ENCODE data around the gene DUS2.
A peak's percentile ranks its signal among the peaks of the same experiment; 100 is the strongest.
"Not testable (repeated sequence)": the region's sequence is repeated elsewhere in the genome, so short reads cannot be mapped to it uniquely, and the experiment has no call there.

DUS2 gene

DNA sequence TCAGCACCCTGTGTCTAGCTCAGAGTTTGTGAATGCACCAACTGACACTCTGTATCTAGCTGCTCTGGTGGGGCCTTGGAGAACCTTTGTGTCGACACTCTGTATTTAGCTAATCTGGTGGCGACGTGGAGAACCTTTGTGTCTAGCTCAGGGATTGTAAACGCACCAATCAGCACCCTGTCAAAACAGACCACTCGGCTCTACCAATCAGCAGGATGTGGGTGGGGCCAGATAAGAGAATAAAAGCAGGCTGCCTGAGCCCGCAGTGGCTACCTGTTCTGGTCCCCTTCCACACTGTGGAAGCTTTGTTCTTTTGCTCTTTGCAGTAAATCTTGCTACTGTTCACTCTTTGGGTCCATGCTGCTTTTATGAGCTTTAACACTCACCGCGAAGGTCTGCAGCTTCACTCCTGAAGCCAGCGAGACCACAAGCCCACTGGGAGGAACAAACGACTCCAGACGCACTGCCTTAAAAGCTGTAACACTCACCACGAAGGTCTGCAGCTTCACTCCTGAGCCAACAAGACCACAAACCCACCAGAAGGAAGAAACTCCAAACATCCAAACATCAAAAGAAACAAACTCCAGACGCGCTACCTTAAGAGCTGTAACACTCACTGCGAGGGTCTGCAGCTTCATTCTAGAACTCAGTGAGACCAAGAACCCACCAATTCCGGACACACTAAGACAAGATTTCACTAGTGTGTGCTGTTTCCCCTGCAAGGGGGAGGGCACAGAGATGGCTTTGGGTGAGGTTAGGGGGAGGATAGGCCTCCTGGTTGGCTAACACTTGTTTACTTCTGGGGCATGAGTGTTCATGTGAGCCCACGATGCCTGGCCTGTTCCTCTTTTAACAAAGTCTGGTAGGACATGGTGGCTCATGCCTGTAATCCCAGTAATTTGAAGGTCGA is 24.1 kb upstream of the DUS2 start, which contains the start of gene DPEP2:
Gene DPEP2, minus strand, starts transcription at position 706 of the 910 bp plus-strand sequence. CDS start 6,272 bp downstream, outside the sequence.
- not testable (repeated sequence) for DNase-seq

DNA sequence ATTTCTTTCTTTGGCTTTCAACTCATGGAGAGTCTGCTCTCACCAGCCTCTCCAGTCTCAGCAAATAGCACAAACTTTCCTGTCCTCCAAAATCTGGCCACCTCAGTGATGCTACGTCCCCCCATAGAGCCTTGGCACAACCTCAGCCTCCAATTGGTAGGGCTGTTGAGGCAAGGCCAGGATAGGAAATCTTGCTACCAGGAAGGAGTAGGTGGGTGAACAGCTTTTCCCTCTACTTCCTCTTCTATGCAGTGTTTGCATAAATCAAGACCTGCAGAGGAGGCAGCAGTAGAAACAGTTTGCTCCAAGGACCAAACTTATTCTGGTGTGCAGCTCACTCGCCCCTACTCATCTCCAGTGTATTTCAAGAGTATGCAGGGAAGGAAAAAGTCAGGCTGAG is 23.1 kb upstream of the DUS2 start:
- DNase-seq = no peak

GRCh38 chr16:68000450-68000849 is 22.6 kb upstream of the DUS2 start:
- DNase-seq = no peak

DNA sequence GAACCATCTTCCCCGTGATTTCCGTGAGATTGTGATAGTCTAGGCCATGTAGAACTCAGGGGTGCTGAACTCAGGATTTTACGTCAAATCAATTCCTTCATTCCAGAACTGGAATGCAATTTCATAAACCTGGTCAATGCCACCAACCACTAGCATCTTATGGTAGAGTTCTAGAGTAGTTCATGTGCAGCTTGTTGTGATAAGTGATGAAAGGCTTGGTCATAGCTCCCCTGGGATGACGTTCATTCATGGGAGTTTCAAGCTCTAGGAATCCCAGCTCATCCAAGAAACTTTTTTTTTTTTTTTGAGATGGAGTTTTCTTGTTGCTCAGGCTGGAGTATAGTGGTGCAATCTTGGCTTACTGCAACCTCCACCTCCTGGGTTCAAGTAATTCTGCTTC is 20.1 kb upstream of the DUS2 start:
- DNase-seq = no peak

DNA sequence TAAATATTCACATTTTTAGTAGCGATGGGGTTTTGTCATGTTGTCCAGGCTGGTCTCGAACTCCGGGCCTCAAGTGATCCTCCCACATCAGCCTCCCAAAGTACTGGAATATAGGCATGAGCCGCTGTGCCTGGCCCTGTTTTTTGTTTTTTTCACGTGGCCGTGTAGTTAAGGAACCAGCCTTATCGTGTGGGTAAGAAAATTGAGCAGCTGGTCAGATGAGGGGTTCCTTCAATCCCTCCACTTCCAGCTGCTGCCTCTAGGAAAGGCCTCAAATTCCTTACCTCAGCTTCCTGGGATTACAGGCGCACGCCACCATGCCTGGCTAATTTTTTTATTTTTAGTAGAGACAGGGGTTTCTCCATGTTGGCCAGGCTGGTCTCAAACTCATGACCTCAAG is 17.9 kb upstream of the DUS2 start:
- DNase-seq = no peak

GRCh38 chr16:68005786-68006286 is 17.2 kb upstream of the DUS2 start:
- peak; percentile 75 for DNase-seq

GRCh38 chr16:68009157-68009735 is 13.8 kb upstream of the DUS2 start:
- DNase-seq = no peak

DNA sequence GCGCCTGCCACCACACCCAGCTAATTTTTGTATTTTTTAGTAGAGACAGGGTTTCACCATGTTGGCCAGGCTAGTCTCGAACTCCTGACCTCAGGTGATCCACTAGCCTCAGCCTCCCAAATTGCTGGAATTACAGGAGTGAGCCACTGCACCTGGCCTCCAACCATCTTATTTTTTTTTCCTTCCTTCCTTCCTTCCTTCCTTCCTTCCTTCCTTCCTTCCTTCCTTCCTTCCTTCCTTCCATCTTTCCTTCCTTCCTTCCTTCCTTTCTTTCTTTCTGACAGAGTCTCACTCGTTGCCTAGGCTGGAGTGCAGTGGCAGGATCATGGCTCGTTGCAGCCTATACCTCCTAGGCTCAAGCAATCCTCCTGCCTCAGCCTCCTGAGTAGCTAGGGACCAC is 13.2 kb upstream of the DUS2 start:
- DNase-seq = not testable (repeated sequence)

GRCh38 chr16:68013440-68013839 is 9.6 kb upstream of the DUS2 start:
- DNase-seq = no peak

DNA sequence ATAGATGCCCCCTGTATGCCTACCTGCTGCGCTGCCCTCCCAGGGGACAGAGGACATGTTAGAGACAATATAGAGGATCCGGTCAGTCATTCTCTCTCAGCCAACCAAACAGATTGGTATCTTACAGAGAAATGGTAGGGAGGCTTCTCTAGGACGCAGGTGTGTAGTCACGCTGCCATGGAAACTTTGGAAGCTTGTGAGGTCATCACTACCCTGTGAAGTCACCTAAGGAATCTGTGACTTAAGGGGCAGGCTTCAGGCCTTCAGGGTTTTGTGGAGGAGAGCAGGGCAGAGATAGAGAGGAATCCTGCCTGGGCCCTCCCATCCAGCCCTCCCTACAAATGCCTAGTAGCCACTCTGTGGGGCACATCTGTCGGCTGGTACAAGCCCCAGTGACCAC is 7.4 kb upstream of the DUS2 start, which contains the start of gene DPEP2NB:
Gene DPEP2NB, minus strand, starts transcription at position 231 of the 400 bp plus-strand sequence. Its CDS starts 141 bp downstream, at position 90.
- no peak for DNase-seq

GRCh38 chr16:68019167-68019680 is 3.9 kb upstream of the DUS2 start:
- no peak for DNase-seq

- no peak for DNase-seq
Observed at GRCh38 chr16:68021490-68021889, 1.6 kb upstream of the DUS2 start.

- DNase-seq = no peak
Observed at GRCh38 chr16:68022278-68022727, 781 bp upstream of the DUS2 start.

DNA sequence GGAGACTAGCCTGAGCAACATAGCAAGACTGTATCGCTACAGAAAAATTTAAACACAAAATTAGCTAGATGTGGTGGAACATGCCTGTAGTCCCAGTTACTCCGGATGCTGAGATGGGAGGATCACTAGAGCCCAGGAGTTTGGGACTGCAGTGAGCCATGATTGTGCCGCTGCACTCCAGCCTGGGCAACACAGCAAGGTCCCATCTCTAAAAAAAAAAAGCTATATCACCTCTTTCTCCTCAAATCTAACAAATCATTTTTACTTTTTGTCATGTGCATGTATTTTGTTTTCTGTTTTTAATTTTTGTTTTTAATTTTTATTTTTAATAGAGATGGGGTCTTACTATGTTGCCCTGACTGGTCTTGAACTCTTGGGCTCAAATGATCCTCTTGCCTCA is 5.9 kb downstream of the DUS2 start:
- DNase-seq = no peak

DNA sequence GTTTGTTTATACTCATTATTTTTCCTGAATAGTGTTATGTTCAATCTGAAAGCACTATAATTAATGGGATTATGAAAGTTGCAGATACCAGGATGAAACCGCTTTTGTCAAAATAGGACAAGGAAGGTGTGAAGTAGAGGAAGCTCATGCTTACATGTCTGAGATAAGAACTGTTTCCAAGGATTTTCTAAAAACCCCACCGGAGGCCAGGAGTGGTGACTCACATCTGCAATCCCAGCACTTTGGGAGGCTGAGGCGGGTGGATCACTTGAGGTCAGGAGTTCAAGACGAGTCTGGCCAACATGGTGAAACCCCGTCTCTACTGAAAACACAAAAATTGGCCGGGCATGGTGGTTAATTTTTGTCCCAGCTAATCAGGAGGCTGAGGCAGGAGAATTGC is 7.0 kb downstream of the DUS2 start:
- not testable (repeated sequence) for DNase-seq

DNA sequence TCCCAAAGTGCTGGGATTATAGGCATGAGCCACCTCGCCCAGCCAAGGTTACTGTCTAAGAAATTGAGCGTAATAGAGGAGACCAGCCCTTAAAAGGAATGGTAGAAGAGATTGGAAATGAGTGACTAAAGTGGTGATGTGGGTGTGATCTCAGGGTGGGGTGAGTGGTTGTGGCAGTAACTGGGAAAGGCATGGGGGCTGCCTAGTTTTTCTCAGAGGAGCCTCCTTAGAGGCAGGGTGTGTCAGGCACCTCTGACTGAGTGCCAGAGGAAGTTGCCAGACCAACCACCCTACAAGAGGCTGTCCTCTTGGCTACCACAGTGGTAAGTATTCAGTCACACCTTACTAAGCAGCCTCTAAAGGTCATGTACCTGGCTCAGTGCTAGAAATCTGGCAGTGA is 8.9 kb downstream of the DUS2 start:
- DNase-seq = no peak

DNA sequence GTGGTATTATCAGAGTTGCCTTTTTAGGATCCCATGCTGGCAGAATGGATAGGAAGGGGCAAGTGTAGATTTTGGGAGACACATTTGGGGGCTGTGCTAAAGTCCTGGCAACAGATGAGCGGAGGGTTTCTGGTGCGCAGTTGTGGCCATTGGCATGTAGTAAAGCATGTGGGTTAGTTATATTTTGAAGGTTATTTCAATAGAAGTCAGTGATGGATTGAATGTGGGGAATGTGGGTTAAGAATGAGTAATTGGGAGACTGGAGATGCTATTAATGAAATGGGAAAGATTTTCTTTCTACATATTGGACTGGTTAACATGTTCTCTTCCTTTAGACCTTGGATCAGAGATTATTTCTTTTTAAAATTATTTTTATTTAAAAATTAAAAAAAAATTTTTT is 10.0 kb downstream of the DUS2 start:
- no peak for DNase-seq

GRCh38 chr16:68035227-68035626 is 12.1 kb downstream of the DUS2 start:
- DNase-seq = no peak

GRCh38 chr16:68037841-68038597 is 14.9 kb downstream of the DUS2 start:
- DNase-seq = no peak

GRCh38 chr16:68040506-68041288 is 17.6 kb downstream of the DUS2 start:
- peak; percentile 93 for DNase-seq

DNA sequence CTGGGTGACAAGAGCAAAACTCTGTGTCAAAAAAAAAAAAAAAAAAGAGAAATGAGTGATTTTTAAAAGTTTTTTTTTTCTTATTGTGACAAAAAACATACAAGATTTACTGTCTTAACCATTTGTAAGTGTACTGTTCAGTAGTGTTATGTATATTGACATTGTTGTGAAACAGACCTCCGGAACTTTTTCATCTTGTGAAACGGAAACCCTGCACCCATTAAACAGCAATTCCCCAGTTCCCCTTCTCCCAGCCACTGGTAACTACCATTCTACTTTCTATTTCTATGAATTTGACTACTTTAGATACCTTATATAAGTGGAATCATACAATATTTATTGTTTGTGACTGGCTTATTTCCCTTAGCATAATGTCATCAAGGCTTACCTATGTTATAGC is 18.7 kb downstream of the DUS2 start:
- no peak for DNase-seq

- no peak for DNase-seq
Observed at GRCh38 chr16:68046106-68046505, 23.0 kb downstream of the DUS2 start.

Measured in islet precursor cell (in vitro differentiated cells).